GM12801 (cell line): ENCODE measurements around the gene GATC.

Experiments used
- CTCF ChIP-seq: IDR thresholded peaks from one replicate; pipeline ENCODE4 v1.5.1; 2011; ENCODE audit warnings: control low read depth; ENCODE audit not compliant: insufficient read length; ENCODE audit errors: extremely low read depth

GATC gene

GRCh38 chr12:120460157-120460556 lies 13.9 kb downstream of the GATC start:
- no peak for TF ChIP-seq CTCF

GRCh38 chr12:120462099-120462640 lies 15.9 kb downstream of the GATC start:
- TF ChIP-seq CTCF = no peak

- no peak for TF ChIP-seq CTCF
Observed at GRCh38 chr12:120463712-120464111, 17.5 kb downstream of the GATC start.

GRCh38 chr12:120465756-120466155 lies 19.5 kb downstream of the GATC start:
- TF ChIP-seq CTCF = no peak

GRCh38 chr12:120466560-120467315 lies 20.5 kb downstream of the GATC start:
- no peak for TF ChIP-seq CTCF

GRCh38 chr12:120467439-120467838 lies 21.2 kb downstream of the GATC start:
- no peak for TF ChIP-seq CTCF

- TF ChIP-seq CTCF = no peak
Observed at GRCh38 chr12:120468325-120468820, 22.1 kb downstream of the GATC start.
